CD4-positive, alpha-beta T cell treated with Interleukin-6 for 4 hours (primary cell): ENCODE data around the gene PTPRT.

Source experiments
- DNase-seq: peaks from one replicate; pipeline ENCODE4 v3.0.0-alpha.2; 2020; ENCODE audit warnings: mixed read lengths

PTPRT gene

GRCh38 chr20:43096931-43097260 lies 92.8 kb downstream of the PTPRT start:
- no peak for DNase-seq

- no peak for DNase-seq
Measured at GRCh38 chr20:43096126-43096930, 93.4 kb downstream of the PTPRT start.

GRCh38 chr20:43095034-43095433 lies 94.7 kb downstream of the PTPRT start:
- DNase-seq: no peak

- DNase-seq: no peak
Measured at GRCh38 chr20:43092386-43093088, 97.2 kb downstream of the PTPRT start.

GRCh38 chr20:43068482-43068881 lies 121.2 kb downstream of the PTPRT start:
- DNase-seq: no peak

GRCh38 chr20:43066125-43066524 lies 123.6 kb downstream of the PTPRT start:
- no peak for DNase-seq

- no peak for DNase-seq
Measured at GRCh38 chr20:43065299-43065698, 124.4 kb downstream of the PTPRT start.

GRCh38 chr20:43058077-43058476 lies 131.6 kb downstream of the PTPRT start:
- no peak for DNase-seq

GRCh38 chr20:43057317-43057716 lies 132.4 kb downstream of the PTPRT start:
- no peak for DNase-seq

GRCh38 chr20:43055181-43055884 lies 134.4 kb downstream of the PTPRT start:
- DNase-seq: no peak

- no peak for DNase-seq
Measured at GRCh38 chr20:43052532-43052931, 137.2 kb downstream of the PTPRT start.

GRCh38 chr20:43046966-43047365 lies 142.7 kb downstream of the PTPRT start:
- no peak for DNase-seq

- DNase-seq: no peak
Measured at GRCh38 chr20:43043887-43044286, 145.8 kb downstream of the PTPRT start.

- DNase-seq: no peak
Measured at GRCh38 chr20:43040427-43040826, 149.3 kb downstream of the PTPRT start.

GRCh38 chr20:43037605-43038309 lies 151.9 kb downstream of the PTPRT start:
- DNase-seq: no peak

- no peak for DNase-seq
Measured at GRCh38 chr20:43034981-43035724, 154.6 kb downstream of the PTPRT start.

GRCh38 chr20:43032459-43032858 lies 157.2 kb downstream of the PTPRT start:
- no peak for DNase-seq

- no peak for DNase-seq
Measured at GRCh38 chr20:43029176-43029575, 160.5 kb downstream of the PTPRT start.

GRCh38 chr20:43028470-43028869 lies 161.2 kb downstream of the PTPRT start:
- DNase-seq: no peak

GRCh38 chr20:43023836-43024235 lies 165.9 kb downstream of the PTPRT start:
- DNase-seq: no peak

GRCh38 chr20:43022568-43022967 lies 167.1 kb downstream of the PTPRT start:
- no peak for DNase-seq

- DNase-seq: no peak
Measured at GRCh38 chr20:43022081-43022480, 167.6 kb downstream of the PTPRT start.
